RPMI8226 (cell line): ENCODE measurements around the gene COA5.

ENCODE experiments used
- DNase-seq: peaks from one replicate; pipeline ENCODE4 v3.0.0-alpha.2; 2015

The COA5 gene

DNA sequence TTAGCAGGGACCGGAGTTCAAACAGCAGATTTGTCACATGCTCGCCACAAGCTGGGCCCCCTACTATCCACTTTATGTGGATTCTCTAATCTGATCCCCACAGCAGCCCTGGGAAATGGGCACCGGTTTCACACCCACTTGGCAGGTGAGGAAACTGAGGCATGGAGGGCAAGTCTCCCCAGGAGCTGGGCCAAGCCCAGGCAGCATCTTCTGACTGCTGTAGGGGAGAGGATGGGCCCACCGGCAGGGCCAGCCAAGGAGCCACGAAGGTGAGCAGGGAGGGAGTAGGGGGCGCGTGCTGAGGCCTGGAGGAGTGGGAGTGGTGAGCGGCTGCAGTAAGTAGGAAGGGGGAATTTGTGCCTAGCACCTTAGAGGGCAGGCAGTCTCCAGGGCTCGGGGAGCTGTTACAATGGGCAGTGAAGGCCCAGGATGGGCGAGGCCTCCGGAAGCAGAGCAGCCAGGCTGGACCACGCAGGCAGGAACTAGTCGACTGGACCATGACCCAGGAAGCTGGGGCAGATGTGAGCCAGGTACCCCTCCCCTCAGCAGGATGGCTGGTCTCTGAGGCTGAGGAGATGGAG is 37.1 kb downstream of the COA5 start:
- no peak for DNase-seq

DNA sequence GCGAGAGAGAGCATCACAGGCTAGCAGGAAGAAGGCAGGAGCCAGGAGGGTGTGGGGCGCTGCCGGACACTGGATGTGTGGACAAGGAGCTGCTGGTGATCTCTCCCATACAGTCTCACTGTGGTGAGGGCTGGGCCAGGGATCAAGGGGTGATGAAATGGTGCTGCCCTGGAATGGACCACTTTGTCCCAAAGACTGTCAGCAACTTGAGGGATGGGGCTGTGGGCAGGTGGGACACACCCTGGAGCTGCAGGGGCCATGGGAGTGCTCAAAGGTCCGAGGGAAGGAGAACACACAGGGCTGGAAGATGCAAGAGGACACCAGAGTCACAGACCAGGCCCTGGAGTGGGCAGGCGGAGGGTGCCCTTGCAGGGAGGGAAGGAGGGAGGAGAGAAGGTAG is 38.0 kb downstream of the COA5 start:
- no peak for DNase-seq

DNA sequence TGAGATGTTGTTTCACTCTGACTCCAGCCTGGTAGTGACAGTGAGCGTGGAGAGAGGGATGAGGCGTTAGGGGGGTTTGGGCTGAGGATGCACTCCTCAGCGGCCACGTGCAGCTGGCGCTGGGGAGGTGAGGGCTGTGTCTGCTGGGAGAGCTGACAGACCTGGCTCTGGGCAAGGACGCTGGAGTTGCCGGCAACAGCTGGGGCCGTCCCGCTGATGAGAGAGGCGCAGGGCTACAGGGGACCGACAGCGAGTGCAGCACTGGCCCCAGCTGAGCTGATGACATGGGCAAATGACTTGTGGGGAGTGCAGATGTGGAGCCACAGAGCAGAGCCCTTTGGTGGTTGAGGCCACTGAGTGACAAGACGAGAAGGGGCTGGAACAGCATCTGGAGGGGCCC is 38.4 kb downstream of the COA5 start:
- DNase-seq = no peak

DNA sequence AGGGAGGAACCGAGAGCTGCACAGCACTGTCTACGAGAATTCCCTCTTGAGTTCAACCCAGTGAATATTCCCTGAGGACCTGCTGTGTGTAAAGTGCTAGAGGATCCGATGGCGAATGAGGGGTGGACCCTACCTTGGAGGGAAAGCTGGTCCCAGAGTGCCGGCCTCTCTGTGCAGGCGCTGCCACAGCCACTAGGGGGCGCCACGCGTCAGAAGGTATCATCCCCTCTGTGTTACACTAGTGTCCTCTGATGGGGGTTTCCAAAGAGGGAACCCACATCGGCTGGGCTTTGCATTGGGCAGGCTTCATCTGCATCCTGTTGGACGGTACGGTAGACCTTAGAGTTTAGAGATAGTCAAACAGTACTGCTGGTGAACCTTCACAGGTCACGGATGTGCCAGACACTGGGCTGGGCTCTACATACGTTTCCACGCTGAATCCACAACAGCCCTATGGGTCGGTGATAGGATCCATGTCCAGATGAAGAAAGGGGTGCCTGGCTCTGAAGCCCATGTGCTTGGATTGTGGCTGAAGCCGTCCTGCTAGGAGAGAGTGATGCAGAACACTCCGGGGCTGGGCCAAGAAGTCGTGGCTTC is 39.0 kb downstream of the COA5 start:
- peak; percentile 52 for DNase-seq

DNA sequence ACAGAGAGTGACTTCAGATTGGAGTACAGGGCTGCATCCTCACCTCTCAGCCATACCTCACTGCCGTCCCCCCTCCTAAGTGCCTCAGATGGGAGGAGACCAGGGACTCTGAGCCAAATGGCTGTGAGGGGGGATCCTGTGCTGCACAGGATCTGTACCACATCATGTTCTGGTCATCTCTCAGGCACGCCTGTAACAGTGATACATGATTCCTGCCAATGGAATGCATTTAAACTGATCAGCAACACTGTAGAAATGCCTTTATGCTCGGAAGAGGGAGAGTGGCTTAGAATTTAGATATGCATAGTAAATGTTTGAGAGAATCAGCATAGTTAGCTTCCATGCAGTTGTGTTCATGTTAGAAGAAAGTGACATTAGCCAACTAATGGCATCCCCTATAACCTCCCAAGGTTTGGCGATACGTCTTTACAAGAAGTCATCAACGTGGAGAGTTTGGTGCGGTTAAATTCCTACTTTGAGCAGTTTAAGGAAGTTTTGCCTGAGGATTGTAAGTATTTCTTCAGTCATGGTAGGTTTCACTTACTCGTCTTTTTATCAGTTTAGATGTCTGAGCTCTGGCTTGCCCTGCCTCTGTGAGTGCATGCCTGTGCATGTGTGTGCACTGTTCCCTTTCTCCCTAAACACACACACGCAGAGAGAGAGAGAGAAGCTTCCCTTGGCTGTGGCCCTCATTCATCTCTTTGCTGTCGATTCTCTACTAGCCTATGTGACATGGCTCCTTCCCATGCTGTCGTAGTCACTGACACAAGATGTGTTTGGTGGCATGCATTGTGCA is 40.0 kb downstream of the COA5 start:
- DNase-seq = no peak

DNA sequence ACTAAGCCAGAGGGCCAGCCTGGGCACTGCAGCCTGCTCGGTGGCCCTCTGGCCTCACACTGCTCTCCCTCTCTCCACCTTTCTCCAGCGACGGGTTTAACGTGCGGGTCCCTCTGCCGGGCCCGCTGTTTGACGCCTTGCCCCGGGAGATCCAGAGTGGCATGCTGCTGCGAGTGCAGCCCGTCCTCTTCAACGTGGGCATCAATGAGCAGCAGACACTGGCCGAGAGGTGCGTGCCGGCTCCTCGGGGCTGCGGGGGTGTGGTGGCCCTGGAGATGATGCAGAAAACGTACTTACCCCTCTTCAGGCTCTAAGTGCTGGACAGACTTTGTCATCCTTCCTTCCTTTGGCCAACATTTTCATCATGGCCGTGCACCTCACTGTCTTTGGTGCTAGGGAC is 42.4 kb downstream of the COA5 start:
- DNase-seq = no peak

DNA sequence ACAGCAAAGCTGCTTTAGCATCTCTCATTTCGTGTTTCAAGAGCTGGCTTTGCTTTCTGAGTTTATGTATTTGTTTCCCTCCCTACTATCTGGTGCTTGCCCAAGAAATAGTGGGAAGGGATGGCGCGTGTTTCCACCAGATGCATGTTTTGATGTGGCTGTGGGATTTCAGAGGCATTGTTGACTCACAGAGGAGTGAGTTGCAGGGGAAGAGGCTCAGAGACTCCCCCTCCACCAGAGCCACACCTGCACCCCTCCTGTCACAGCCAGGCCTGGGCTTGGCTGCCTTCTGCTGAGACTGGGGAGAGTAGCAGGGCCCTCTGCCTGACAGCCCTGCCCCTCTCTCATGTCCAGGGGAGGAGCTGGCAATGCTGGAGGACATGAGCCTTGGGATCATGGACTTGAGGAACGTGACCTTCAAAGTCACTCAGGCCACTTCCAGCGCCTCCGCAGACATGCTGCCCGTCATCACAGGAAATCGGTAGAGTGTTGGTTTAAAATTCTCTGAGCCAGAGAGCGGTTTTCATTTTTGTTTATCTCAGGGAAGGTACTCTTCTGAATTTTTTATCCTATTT is 42.9 kb downstream of the COA5 start:
- DNase-seq = no peak

DNA sequence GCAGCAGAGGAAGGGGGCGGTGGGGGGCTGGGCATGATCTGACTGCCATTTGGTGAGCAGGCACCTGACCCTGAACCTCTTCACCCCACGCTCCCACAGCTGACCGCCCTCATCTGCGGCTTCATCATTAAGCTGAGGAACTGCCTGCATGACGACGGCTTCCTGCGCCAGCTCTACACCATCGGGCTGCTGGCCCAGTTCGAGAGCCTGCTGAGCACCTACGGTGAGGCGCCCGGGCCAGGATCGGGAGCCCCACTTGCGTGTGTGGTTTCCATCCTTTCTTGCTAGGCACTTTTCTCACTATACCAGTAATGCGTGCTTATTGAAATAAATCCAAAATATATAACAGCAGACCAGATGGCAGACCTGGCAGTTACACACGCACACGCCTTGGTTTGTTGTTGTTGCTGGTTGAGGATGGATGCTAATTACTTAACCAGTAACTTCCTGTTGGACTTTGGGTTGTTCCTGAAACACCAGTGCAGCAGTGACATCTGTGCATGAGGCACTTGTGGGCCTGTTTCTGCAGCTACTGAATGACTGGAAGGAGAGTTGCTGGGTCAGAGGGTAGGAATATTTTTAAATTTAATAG is 43.7 kb downstream of the COA5 start:
- DNase-seq = no peak

DNA sequence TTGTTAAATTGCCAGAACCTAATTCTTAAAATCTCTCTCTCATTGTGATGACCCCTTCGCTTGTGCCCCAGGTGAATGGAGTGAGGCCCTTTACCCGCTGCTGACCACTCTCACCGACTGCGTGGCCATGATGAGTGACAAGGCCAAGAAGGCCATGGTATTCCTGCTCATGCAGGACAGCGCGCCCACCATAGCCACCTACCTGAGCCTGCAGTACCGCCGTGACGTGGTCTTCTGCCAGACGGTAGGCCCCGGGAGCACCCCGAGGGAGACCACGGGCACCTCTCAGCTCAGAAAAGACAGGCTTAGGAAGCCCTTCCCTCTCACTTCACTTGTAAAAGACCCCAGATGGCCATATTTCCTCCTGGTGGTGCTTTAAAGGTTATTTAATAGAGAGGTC is 44.9 kb downstream of the COA5 start:
- no peak for DNase-seq

DNA sequence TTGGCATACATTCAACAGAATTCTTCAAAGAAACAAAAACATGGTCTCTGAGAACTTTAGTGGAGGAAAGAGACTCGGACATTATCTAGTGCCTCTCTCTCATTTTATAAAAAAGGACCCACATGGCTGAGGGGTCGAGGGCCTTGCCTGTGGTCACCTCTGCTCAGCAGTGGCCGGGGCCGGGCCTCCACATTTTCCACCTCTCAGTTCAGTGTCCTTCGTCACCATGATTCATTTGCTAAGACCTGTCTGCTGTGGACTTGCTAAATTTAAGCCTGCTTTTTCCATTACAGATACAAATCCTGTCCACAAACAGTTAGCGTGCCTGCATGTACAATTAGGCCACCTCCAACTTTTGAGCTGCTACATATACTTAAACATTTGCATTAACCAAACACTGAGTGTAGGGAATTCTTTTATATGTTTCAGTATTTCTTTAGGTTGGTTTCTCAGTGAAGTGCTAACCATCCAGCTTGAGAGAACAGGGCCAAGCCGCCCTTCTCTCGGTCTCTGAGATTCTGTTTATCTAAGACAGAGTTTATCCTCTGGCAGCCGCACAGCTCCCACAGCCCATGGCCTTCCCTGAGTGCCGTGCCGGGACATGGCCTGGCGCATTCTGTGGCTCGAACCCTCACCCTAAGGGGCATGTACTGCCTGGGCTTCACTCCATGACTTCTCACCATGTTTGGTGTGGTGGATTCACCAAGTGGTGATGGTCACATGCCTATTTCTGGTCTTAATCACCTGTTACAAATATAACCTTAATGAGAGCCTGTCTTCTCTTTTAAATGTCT is 46.2 kb downstream of the COA5 start:
- DNase-seq = no peak

DNA sequence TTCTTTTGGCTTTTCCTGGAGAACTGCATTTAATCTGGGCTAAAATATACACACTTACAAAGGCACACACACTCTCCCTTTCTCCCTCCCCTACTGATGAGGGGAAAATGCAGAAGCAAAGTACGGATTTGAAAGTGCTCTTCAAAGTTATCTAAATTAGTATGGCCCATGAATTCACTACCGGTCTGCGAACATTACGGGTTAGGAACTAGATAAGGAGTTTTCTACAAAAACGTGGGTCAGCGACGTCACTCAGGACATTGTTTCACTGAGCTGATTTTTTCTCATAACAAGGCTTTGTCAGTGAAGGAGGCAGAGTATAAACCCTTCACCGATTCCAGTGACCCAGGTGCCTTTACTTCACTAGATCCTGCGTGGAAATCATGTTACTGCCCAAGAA is 47.3 kb downstream of the COA5 start:
- DNase-seq = no peak

DNA sequence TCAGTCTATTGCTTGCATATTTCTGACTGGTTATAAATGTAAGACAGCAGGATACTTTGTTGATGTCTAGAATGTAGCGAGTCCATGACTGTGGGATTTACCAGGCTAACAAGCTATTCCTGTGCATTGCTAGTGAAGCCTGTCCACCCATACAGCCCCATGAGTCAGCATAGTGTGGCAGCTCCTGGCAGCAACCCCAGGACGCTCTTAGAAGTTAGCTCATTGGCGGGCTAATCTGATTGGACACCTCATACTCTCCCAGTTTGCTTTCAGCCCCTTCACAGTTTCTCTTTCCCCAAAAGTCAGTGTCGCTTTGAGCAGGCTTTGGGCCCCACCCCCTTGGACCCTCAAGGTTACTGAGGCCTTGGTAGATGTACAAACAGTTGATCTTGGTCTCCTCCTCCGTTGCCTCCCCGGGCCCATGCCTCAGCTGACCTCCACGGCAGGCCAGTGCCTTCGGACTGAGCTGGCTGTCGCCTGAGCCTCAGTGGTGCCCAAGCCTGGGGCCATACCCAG is 48.0 kb downstream of the COA5 start:
- no peak for DNase-seq

DNA sequence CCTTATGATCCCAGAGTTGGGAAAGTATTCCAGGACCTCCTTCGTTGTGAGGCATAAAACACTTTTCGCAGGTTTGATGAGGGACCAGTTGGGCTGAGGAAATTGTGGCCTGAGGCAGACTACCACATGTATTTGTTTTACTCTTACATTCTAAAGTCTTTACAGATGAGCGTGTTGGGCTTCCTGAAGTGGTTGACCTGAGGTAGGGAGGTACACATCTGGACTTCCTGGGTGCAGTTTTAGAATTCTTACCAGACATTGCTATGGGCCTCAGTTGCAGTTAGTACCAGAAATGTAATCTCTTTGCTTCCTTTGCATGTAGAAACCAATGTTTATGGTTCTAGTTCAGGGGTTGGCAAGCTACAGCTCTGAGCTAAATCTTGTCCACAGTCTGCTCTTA is 48.7 kb downstream of the COA5 start:
- no peak for DNase-seq

DNA sequence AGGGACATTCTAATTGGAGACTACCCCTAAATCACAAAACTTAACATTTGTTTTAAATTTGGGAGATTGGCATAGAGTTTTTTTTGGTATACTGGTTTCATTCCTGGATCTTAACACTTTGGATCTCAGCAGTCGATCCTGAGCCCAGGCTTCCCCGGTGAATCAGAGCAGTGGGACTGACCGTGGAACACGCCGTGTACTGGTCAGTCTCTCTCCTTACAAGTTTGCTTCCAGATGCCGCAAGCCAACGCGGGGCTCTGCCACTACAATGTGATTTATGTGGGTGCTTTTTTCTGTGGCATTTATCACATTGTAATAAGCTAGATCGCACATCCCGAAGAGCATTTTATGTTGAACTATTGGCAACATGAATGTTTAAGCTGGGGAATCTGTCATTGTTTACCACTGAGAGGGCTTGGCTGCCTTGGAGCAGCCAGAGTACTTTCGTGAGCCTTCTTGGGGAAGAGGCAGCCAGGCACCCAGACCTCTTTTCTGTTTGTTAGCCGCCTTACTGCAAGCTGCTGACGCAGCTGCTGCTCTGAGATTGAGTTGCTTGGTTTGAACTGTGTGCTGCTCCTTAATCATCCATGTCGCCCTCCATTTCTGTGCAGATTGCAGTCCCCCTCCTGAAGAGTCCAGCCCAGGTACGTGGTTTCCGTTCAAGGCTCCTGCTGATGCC is 49.3 kb downstream of the COA5 start:
- no peak for DNase-seq

DNA sequence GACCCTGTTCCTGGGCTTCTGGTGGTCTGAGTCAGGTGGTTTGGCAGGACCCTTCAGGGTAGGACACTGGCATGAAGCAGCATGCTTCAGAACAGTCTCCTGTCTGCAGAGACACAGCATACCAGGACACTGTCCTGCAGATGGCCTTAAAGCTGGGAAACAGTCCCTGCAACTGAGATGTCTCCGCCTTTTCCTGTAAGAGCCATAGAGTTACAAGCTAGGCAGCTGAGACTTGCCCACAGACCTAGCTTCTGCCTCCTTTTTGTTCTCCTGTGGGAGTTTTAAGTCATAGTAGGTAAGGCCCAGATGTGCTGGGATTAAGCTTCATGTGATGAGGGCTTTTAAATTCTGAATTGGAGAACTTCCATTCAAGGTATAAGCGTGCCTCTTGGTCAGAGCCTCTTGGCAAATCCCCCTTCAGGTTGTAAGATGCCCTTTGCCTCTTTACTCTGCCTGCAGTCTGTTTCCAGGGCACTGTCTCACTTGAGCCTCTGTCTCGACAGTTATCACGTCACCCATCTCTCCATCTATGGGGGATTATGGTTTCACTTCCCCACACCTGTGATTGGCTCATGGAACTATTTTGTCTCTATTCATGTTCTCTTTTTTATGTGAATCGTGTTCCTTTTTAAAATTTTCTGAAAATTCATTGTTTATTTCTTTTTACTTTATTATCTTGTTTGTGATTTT is 51.8 kb downstream of the COA5 start:
- peak; percentile 17 for DNase-seq

DNA sequence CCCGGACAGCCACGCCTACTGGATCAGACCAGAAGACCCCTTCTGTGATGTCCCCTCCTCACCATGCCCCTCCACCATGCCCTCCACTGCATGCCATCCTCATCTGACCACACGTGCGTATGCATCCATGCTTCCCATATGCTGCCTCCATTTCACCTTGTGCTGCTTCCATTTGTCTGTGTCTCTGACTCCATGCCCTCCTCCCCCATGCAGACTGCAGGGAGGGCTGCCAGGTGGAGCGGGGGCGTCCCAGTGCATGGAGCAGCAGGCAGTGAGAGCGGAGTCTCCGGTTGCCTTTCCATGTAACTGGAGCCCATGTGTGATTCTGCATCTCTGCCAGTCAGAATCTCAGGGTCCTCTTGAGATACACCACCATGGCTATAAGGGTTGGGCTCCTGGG is 52.6 kb downstream of the COA5 start:
- DNase-seq = no peak

DNA sequence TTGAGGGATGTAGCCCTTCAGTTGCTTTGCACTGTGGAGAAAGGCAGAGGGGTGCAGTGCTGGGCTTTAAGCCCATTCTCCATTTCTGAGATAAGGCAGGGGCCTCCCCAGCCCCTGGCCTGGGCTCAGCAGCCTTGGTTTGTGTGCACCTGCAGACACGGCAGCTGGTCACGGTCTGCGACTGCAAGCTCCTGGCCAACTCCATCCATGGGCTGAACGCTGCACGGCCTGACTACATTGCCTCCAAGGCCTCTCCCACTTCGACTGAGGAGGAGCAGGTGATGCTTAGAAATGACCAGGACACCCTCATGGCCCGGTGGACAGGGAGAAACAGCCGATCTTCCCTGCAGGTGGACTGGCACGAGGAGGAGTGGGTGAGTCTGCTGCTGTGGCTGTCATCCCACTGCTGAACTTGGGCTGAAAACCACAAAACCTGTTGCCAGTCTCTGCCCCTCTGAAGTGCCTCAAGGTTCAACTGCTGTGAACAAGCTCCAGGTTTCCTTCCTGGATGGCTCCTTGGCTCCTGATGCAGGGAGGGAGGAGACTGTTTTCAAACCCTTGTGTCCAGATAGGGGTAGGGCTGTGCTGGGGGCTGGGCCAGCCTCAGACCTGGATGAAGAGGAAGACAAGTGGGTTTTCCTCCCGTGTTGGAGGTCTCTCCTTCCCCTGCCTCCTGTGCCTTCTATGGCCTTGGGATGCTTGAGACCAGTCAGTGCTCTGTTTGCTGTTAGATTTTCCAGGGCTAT is 54.0 kb downstream of the COA5 start:
- no peak for DNase-seq

DNA sequence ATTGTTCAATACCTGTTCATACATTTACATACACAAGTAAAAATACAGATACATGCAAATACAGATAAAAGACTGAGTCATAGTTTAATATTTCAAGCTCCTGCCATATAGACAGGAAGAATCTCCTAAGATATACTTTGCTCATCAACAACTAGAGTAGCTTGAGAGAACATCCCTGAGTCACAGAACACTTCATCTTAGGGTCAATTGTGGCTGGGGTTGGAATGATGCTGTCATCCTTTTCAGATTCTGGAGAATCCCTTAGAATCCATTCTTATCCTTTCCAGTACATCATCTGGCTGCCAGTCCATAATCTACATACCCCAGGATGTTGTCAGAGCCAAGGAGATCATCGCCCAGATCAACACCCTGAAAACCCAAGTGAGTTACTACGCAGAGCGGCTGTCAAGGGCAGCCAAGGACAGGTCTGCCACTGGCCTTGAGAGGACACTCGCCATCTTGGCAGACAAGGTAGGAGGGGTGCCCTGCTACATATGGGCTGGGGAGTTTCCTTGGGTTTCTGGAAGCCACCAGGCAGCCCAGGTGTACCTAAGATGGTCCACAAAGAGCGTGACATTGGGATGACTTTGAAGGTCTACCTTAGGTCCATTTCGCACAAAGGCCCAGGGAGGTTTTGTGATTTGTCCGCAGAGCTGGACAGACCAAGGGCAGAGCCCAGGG is 55.7 kb downstream of the COA5 start:
- DNase-seq = no peak

DNA sequence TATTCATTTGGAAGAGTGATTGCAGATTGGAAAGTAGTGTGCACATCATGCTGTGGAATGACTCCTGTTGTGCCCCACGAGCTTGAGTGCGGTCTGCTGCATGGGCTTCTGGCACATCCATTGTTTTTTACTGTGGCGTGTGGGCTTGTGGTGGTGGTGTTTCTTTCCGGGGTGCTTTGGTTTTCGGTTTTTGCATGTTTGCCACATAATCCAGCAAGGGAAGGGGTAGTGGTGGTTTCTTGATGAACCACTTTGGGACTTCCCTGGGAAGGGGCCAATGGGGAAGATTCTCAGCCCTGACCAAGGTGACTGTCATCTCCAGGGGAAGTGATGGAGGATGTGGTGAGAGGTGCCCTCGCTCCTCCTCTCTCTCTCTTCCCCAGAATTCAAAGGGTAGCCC is 57.0 kb downstream of the COA5 start:
- DNase-seq = no peak

DNA sequence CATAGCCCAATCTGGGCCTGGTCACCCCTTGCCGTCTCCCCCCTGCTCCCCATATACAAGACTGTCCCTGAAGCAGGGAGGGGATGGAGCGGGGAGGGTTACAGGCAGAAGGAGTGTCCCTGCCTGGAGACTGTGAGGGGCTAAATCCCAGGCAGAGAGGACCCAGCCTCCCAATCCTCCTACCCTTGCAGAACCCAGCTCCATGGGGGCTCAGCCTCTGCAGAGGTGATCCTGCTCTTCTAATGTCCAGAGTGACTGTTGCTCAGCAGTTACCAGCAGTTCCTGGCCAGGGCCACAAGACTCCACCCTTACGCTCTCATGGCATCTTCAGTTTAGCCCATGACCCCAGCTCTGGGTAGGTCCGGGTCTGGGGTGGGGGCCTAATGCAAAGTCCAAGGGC is 58.1 kb downstream of the COA5 start:
- no peak for DNase-seq
